ELR (cell line): ENCODE data around the gene GPRIN2.
"Not testable (repeated sequence)": the region's sequence is repeated elsewhere in the genome, so short reads cannot be mapped to it uniquely, and the experiment has no call there.

Experiments used
- DNase-seq: peaks from one replicate; pipeline ENCODE4 v3.0.0-alpha.2; 2015; ENCODE audit warnings: low read depth

Gene GPRIN2

DNA sequence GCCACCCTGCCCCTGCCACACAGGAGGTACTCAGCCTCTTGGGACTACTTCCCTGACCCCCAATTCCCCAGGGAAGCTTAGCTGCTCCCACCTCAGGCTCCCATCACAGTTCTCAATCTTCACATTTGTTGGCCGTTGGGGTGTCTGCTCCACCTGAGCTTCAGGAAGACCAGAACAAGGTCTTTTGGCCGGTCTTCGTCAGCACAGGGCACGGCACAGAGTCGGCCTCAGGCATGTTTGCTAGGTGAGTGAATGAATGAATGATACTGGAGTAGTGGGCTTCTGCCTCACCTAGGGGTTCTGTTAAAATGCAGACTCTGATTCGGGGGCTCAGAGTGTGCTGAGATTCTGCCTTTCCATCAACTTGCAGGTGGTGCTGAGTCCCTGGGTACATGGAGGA is 20.3 kb downstream of the GPRIN2 start:
- DNase-seq = no peak

DNA sequence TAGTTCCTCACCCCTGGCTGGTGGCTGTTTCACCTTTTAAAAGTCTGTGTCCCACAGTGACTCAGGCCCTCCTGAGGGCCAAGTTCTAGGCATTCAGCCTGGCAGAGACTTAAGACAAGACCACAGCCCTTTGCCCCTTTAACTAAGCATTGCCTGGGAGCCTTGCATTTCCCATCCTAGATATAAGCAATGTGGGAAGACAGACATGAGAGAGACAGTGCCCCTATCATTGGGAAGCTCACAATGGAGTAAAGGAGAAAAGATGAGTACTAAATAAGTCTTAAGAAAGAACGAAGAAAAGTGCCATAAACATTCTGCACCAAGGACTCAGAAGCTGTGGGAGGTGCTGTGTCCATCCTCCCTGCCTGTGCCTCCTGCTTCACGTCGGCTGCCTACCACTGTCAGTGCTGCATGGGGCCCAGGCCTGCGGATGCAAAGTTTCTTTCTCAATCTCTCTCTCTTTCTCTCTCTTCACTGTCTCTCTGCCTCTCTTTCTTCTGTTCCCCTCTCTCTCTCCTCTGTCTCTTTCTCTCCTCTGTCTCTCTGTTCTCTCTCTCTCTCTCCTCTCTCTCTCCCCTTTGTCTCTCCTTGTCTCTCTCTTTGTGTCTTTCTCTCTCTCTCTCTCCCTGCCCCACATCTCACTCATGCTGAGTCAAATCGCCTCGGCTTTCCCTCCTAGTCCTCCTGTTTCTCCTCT is 21.5 kb downstream of the GPRIN2 start:
- DNase-seq = no peak

DNA sequence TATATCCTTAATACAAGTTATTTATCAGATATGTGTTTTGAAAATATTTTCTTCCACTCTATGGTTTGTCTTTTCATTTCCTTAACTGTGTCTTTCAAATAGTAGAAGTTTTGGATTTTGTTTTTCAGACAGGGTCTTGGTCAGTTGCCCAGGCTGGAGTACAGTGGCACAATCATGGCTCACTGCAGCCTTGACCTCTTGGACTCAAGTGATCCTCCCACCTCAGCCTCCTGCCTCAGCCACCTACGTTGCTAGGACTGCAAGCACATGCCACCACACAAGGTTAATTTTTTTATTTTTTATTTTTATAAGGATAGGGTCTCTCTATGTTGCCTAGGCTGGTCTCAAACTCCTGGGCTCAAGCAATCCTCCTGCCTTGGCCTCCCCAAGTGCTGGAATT is 24.2 kb downstream of the GPRIN2 start:
- not testable (repeated sequence) for DNase-seq

DNA sequence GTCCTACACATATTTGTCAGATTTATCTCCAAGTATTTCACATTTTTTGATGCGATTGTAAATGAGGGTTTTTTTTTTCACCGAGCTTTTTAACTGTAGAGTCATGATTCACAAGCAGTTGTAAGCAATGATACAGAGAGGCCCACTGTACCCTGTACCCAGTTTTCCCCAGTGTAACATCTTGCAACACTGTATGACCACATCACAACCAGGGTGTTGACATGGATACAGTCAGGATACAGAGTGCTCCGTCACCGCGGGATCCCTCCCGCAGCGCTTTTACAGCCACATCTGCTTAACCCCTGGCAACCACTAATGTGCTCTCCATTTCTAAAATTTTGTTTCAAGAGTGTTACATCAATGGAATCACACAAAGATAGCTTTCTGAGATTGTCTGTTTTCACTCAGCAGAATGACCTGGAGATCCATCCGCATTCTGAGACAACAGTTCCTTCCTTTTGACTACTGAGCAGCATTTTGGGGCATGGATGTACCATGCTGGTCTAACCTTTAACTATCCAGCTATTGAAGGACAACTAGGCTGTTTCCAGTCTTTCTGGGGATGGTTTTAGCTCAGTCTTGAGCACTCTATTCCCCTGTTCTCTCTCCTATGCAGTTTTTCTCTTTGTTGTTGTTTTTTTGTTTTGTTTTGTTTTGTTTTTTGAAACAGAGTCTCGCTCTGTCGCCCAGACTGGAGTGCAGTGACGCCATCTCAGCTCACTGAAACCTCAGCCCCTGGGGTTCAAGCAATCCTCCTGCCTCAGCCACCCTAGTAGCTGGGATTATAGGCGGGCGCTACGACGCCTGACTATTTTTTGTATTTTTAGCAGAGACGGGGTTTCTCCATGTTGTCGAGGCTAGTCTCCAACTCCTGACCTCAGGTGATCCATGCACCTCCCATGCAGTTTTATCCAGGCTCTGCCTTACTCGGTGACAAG is 25.9 kb downstream of the GPRIN2 start:
- peak; percentile 65 for DNase-seq

DNA sequence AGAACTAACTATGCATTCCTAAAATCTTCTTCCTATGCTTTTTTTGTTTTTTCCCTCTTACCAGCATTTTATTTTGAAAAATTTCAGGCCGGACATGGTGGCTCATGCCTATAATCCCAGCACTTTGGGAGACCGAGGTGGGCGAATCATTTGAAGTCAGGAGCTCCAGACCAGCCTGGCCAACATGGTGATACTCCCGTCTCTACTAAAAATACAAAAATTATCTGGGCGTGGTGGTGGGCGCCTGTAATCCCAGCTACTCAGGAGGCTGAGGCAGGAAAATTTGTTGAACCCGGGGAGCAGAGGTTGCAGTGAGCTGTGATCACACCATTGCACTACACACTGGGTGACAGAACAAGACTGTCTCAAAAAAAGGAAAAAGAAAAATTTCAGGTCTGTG is 26.7 kb downstream of the GPRIN2 start:
- not testable (repeated sequence) for DNase-seq

DNA sequence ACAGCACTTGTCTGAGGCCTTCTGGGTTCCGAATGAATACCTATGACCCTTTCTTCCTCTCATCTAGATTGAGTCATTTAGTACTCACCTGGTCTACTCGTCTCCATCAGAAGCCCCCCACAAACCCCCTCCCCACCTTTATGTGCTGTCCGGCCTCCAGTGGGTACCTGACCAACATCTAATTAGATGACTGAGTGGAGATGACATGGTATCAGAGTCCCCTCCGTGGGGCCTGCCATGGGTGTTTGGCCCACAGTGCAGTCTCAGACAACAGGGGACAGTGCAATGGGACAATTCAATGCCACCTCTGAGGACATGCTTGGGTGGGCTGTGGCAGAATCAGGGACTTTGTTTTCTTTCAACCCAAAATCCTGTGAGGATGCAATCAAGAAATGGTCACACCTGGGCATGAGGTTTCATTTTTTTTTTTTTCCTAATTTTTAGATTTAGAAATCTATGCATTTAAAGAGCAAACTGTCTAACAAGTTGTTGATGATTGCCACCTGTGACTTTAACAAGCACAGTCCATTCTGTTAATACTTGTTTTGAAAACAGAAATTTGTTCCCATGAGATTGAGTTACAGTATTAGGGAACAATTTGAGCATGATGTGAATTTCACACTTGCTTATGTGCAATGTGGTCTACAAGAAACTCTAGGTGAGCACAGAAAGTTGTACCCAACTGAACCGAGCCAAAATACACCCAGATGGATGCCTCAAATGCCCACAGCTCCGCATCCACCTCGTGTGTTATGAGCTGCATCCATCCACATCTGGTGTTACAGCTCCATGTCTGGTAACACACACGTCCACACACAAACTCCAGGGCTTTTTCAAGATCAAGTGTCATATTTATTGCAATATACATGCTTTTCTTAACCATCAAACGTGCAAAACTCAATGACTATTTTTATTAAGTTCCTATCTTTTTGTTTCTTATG is 27.5 kb downstream of the GPRIN2 start:
- no peak for DNase-seq

DNA sequence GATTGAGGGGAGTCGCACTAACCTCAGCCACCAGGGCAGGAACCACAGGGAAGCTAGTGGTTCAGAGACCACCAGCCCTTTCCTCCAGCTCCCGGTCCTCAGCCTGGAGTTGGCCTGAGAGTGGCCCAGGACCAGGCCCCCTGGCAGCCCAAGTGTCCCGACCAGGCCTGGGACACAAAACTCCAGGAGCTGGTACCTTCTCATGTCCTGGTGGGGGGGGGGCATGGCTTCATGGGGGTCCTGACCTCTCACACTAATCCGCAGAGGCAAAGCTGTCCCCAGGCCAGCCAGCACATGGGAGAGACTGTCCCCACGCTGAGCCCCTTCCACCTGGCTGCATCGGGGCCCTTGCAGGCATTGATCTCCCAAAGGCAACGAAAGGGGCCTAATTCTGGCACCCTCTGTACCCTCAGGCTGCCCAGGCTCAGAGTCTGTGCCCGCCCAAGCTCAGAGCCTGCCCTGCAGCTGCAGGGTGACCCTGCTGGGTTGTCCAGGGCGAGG is 28.2 kb downstream of the GPRIN2 start:
- DNase-seq = no peak

DNA sequence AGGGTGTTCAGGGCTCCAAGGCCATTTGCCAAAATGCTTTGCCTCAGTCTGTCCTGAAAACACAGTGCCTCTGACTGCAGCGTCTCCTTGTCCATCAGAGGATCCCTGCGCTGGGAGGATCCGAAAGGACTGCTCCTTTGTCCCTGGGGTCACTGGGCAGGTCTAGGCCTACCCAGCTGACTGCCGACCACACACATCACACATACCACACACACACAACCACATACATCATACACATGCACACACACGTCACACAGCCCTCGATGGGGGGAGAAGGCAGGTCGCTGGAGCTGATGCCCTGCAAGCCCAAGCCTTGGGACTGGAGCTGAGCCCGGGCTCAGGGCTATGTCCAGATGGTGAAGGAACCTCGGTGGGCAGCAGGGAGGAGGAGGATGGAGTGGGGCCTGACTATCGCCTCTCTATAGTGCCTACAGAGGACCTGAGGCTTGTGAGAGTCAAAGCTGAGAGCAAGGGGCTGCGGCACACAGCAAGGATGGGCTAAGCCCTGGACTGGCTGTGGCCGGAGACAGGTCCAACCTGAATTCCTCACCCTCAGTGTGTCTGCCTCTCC is 29.1 kb downstream of the GPRIN2 start:
- no peak for DNase-seq

DNA sequence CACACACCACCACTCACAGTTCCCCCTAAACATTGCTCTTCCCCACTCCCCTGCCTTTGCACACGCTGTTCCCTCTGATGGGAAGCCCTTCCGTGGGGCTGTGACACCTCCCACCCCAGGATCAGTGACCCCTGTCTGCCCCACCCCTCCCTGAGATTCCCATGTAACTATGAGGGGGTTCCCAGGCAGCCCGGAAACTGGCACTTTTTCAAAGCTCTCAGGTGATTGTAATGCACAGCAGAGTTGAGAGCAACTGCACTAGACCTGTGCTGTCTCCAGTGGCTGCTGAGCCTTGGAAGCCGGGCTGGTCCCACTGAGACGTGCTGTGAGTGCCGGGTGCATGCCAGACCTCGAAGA is 29.8 kb downstream of the GPRIN2 start:
- DNase-seq = peak; percentile 53

DNA sequence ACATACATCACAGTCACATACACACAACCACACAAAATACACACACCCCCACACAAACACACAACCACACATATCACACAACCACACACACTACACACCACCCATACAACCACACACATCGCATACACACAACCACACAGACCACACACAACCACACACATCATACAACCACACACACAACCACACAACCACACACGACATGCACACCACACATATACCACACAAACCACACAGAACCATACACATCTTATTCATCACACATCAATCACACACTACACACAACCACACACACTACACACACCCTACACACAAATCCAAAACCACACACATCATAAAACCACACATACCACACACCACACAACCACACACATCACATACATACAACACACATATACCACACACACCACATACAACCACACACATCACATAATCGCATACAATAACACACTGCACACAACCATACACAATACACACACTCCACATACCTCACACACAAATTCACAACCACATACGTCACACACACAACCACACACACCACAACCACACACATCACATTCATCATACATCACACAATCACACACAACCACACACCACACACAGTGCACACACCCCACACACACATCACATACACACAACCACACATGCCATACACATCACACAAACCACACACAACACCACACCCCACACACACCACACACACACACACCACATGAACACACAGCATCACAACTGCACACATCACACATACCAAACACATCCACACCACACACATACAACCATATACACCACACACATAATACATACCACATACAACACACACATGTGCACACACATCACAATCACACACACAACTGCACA is 30.4 kb downstream of the GPRIN2 start:
- no peak for DNase-seq

DNA sequence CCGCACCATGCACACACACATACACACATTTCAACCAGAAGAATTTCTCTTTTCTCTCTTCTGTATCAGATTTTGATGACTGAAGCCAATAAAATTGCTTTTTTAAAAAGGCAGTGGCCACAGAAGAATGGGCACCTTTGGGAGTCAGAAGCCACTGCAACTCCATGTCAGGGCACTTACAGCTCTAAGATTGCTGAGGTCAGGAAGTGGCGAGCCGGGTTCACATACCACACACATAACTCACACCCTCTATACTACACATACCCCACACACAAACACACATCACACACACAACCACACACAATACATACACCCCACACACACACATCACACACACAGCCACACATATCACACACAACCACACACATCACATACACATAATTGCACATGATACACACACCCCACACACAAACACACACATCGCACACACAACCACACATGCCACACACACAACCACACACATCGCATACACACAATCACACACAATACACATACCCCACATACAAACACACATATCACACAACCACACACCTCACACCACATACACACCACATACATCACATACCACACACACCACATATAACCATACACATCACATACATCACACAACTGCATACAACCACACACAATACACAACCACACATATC is 31.2 kb downstream of the GPRIN2 start:
- DNase-seq = peak; percentile 96

DNA sequence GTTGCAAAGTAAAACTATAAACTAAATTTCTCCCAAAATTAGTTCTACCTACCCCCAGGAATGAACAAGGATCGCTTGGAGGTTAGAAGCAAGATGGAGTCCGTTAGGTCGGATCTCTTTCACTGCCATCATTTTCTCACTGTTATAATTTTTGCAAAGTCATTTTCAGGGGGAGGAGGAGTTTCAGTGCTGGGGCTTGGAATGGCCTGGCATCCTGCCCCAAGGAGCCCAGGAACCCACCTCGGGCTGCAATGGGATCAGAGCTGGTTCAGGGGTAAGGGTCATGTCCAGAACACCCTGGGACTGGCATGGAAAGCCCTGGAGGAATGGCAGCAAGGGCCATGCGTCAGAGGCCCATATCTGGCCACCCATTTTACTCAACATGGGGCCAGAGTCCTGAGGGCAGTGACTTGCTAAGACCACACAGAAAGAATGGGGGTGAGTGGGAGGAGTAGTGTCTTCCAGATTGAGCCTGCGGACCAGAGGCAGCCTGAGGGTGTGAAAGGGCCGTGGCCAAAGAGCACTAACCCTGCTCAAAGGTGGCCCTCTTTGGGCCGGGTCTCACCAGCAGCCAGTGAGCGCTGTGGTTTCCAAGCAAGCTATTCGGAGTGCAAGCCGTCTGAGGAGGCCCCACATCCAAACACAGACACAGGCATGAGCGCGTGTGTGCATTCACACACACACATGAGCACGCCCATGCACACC is 31.8 kb downstream of the GPRIN2 start:
- peak; percentile 95 for DNase-seq

DNA sequence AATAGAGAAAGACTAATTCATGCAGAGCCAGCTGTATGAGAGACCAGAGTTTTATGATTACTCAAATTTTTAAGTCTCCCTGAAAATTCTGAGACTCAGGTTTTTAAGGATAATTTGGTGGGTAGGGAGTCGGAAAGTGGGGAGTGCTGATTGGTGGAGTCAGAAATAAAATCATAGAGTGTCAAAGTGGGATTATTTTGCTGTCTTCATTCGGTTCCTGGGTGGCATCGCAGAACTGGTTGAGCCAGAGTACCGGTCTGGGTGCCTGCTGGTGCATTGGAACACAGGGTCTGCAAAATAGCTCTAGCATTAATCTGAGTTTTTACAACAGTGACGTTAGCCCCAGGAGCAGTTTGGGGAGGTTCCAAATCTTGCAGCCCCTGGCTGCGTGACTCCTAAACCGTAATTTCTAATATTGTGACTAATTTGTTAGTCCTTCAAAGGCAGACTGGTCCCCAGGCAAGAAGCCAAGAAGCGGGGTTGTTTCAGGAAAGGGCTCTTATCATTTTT is 32.4 kb downstream of the GPRIN2 start:
- peak; percentile 99 for DNase-seq

DNA sequence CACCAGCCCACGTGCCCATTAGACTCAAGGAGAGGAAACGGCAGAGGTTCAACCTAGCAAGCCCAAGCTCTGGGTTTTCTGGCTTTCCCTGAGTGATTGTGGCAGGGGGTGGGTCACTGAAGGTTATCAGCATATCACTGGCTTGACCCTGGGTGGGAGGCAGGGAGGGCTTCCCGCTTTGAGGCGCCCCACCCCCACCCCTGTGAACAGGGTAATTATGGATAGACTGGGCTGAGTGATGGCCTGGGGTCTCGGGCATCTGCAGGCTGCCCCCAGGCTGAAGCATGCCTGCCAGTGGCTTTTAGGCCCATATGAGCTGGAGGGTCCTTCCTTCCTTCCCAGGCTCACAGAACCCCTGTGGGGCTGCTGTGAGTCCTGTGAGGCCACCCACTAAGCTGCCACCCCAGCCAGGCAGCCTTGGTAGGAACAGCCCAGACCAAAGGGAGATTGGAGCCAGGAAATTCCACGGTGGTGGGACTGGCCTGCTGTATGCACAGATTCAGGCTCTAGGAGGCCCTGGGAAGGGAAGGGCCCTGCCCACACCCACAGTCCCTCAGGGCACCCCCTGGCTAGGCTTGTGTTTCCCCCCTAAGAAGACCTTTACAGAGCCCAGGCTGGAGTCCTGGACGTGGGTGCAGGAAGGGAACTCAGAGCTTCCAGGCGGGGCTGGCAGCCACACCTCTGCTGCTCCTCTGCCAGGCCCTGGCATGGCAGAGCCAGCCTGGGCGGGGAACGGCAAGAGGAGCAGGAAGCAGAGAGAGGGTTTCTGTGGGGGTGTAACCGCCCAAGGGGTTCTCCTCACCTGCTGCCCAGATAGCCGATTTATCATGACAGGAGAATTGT is 33.1 kb downstream of the GPRIN2 start:
- peak; percentile 52 for DNase-seq

DNA sequence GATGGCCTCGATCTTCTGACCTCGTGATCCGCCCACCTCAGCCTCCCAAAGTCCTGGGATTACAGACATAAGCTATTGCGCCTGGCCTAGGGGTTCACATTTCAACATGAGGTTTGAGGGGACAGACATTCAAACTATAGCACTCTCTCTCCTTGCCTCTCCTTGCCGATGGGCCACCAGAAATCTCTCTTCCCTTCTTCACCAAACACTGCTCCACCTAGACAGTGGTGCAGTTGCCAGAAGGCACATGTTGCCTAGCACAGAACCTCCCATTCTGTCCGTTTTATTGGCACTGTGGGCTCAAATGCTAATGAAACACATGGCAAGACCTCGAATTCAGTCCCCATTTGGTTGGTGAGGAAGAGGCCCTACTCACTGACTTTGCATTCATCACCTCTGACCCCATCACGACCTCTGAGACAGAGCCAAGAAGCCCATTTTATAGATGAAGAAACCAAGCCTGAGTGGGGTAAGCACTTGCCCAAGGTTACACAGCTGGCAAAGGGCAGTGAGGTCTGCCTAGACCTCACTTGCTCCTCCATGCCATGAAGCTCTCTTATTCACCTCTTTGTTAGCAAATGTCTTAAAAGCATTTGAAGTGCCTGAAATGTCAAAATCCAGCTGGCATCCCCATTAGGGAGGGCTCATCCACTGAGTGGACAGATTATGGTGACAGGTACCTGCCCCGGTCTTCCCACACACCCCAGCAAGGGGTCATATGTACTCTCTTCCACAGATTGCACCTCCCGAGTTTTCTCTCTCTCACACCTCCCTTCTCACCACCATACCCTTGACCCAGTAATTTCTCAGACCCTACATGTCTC is 34.0 kb downstream of the GPRIN2 start:
- DNase-seq = no peak

DNA sequence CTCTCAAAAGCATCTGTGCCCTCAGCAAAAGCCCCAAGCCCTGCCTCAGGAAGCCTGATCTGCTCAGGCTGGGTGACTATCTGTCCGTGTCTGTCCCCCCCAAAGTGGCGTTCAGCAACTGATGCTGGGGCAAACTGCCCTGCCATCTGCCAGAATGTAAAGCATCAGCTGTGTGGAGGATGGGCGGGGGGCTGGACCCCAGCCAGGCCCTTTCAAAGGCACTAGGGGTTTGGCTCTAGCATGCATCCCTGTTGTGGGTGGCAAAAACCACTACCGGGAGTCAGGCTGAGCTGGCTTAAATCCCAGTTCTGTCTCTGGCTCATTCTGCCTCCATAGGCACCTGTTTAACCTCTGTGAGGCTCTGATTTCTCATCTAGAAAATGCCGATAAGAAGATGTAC is 35.5 kb downstream of the GPRIN2 start:
- peak; percentile 38 for DNase-seq

DNA sequence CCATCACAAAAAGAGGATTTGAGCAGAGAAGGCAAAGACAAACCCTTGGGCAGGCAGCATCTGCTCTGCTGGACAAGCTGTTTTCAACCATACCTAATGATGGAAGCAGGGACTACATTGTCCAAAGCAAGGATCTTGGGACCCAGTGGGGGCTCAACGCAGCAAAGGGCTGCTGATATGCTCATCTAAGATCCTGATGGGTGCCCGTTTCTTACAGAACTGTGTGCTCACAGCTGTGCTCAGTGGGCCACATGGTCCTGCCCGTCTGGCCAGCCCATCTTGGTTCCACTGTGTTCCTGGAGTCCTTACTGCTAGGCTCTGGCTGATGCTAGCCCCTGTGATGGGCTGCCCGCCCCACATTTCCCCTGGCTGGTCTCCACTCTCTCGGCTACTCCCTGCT is 36.1 kb downstream of the GPRIN2 start:
- no peak for DNase-seq
